NCI-H526 (cell line): ENCODE measurements around the gene TPRG1L.

ENCODE experiments used
- DNase-seq, 2 experiments: peaks; one replicate each; lab custom pipeline; 2025; lab: John Stamatoyannopoulos, UW

TPRG1L gene

DNA sequence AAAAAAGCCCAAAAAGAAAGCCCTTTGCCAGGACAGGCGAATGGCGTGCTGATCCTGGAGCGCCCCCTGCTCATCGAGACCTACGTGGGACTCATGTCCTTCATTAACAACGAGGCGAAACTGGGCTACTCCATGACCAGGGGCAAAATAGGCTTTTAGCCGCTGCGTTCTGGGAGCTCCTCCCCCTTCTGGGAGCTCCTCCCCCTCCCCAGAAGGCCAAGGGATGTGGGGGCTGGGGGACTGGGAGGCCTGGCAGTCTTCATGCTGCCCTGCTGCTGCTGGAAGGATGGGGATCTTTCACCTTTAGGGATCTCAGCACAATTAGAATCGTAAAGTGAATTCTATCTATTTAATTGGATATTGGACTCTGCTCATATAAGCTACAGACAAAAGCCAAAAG lies 3.6 kb downstream of the TPRG1L start:
- DNase-seq, result no peak

DNA sequence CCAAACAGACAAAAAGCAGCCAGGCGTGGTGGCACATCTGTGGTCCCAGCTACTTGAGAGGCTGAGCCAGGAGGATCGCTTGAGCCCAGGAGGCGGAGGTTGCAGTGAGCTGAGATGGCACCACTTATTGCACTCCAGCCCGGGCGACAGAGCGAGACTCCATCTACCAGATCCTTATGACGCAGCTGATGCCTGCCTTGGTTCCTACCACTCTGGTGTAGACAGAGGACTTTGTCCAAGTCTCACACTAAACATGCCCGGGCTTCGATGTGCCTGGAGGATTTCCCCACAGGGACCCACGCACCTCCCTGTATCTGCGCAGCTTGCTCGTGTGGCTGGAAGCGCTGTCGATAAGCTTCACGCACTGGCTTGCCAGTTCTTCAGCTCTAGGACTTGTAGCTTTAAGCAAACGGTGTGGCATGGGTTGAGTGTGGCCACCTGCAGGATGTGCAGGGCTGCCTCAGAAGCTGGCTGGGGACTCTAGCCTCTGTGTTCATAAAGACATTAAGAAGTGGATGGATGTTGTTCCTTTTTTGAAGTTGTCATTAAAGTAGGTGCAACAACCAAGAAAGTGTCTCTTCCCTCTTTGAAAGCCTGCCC lies 4.8 kb downstream of the TPRG1L start:
- DNase-seq, result no peak

DNA sequence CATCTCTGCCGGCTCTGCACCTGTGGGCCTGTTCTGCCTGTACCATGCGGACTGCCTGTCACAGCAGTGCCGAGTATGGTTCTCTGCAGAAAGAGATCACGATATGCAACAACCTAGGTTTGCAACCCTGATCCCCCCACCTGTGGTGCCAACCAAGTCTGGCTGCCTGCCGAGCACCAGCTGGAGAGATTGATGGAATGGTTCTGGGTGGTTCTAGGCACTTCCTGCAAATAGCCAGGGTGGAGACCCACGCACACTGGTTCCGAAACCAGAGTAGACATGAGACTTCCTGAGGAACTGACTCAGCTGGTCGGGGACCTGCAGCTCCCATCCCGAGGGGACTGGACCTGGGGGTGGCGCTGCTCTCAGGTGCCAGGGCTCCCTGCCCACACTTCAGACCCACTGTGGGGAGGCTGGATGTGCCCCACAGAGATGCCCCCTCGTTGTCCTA lies 5.4 kb downstream of the TPRG1L start:
- no peak for DNase-seq

DNA sequence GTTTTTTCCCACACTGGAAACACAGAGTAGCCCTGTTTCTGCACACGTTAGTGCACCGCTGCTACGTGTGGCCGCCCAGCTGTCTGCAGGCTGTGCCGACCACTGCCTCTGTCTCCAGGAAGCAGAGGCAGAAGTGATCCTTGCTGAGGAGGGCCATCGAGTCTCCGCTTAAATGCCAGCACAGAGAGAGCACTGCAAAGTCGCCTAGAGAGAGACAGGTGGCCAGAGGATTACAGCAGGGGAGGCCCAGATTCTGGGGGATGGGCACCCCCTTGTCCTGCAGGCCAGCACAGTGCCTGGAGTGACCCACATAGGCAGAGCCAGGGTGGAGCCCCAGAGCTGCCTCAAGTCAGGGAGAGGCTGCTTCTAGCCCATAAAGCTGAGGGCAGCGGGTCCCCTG lies 6.1 kb downstream of the TPRG1L start:
- DNase-seq, result no peak

DNA sequence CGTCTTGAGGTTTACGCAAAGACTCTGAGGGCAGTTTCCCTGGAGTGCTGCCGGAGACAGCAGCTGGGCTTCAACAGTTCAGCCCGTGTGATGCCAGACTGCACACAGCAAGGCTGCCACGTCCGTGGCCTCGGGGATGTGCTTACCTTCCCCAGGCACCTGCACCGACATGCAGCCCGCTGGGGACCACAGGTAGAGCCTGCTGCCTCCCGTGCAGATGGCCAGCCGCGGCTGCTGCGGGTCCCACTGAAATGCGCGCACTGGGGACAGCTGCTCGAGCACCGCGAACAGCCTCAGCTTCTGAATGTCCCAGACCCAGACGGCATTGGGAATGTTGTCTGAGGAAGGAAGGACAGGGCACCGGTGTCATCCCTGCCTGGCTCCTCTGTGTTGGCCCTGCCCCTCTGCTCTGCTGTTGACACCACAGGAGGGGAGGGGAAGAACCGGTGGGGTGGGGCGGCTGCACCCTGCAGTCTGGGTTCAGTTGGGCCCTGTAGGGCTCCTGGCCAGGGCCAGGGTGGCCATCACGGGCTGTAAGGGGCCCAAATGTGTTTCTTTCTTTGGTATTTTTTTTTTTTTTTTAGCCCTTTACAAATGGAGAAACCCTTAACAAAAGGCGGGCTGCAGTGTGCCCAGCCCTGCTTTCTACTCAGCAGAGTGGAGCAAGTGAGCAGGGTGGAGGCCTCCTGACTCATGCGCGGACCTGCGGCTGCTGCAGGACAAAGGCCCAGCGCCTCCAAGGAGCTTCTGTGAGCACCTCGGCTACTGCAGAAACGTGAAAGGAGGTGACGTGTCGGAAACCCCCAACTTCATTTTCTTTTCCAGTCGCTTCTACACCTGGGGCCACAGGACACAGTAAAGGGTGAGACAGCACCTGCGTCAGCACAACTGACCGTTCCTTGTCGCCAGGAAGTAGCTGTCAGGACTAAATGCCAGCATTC lies 6.8 kb downstream of the TPRG1L start:
- no peak for DNase-seq

DNA sequence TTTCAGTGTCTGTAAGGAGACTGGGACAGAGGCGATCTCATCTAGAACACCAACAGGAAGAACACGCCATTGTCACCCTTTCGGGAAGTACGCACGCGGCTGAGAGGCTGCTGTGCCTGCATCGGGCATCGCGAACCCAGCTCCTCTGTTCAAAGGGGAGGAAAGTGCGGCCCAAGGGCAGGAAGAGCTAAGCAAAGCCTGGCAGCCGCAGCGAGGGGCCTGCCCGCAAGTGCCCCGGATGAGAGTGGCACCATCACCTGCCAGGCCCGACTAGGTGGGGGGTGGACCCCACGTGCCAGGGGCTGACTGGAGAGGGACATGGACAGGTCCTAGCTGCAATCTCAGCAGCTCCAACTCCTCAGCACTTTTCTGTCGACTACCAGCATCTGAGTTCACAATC lies 7.5 kb downstream of the TPRG1L start:
- DNase-seq, result no peak

DNA sequence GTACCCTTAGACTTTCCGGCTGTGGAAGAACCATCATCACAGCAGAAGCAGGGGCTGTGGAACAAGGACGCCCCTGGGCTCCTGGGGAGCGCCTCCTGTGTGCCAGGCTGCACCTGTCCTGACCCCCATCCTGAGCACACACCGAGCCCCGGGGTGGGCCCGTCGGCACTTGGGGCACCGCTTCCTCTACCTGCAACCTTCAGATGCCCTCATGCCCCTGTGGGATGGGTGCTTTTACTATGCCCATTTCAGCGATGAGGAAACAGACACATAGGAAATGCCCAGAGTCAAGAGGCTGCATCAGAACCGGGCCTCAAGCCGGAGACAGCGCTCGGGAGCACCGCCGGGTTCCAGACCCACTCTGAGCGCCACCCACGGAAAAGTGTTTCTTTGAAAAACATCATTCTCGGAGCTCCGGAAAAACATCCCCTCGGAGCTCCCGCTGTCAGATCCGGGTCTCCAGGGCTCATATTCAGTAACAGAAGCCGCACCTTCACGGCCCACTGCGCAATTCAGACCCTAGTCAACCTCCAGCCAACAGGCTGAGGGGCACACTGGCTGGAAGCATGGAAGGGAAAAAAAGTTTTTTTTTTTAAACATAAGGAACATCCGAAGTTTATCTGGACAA lies 8.0 kb downstream of the TPRG1L start:
- no peak for DNase-seq

DNA sequence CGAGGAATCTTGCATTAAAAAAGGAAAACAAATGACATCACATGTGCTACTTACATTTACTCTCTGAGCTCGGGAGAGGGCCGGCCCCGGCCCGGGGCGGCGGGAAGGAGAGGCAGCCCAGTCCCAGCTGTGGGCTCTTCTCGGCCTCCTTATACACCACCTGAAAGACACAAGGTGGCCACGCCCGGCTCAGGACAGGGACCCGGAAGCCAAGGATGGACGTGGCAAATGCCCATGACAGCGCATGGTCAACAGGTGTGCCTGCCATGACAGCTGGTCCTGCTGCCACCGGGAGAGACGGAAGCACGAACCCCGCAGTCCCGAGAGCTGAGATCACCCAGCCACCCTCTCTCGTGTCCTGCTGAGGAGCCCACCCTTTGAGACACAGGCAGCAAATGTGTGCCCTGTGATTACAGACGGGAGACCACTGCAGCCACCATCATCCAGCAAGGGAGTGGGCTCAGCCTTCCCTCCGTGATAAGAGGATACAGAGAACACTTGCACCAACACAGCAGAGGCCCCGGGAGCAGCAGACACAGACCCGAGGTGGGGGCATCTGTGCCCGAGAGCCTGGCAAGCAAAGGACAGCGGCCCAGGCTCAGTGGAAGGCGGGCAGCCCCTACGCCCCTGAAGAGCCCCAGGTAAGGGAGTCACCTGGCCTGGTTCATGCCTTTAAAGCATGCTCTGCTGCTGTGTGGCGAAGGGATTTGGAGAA lies 8.7 kb downstream of the TPRG1L start:
- no peak for DNase-seq

DNA sequence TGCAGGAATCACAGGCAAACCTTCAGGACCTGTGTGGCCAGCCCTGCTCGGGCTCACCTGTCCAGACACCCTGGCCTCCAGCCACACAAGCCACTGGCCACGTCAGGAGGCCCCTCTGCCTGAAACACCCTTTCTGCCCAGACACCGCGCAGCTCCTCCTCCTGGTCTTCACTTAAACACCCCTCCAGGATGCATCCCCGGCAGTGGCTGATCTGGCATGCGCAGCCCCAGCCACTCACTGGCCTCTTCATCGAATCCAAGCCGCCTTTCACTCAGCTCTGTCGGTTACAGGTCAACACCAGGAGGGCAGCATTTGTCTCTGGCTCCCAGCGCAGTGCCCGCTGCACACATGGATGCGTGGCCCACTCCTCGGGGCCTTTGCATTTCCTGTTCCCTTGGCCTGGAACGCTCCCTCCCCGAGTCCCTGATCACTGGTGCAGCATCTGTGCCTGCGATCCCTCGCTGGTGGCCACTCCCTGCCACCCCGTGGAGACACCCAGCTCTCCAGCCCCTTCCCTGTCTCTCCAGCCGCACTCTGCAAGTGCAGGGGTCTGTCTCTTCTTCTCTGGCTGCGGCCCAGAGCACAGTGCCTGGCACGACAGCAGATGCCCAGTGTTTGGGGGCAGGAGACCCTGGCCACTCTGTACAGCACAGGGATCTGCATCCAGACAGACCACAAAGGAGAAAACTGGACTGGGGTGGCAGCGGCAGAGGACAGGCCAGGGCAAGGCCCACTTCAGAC lies 9.4 kb downstream of the TPRG1L start:
- DNase-seq, result no peak

DNA sequence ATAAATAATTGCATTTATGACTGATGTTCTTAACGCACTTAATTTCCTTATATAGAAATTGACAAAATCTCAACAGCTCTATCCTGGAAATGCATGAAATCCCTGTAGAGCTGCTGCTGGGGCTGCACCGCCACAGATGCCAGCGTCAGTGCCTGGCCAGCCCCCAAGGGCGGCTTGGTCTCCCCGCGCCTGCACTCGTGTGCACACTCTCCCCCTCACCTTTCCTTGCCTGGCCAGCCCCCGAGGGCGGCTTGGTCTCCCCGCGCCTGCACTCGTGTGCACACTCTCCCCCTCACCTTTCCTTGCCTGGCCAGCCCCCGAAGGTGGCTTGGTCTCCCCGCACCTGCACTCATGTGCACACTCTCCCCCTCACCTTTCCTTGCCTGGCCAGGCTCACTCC lies 11.3 kb downstream of the TPRG1L start:
- no peak for DNase-seq

DNA sequence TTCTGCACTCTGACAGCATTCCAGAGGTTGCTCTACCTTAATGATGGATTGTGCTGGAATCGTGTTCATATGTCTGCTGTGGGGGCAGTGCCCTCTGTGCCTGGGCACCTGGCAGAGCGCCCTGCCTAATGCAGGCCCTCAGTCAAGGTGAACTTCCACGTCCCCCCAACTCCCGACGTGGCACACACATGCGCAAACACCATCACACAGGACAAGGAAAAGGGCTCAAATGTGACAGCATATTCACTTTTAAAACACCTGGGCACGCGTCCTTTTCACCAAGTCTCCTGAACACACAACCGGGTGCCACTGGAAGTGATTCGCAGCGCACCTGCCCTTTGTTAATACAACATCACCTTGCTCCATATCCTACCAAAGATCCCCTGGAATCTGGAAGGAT lies 11.7 kb downstream of the TPRG1L start:
- no peak for DNase-seq

DNA sequence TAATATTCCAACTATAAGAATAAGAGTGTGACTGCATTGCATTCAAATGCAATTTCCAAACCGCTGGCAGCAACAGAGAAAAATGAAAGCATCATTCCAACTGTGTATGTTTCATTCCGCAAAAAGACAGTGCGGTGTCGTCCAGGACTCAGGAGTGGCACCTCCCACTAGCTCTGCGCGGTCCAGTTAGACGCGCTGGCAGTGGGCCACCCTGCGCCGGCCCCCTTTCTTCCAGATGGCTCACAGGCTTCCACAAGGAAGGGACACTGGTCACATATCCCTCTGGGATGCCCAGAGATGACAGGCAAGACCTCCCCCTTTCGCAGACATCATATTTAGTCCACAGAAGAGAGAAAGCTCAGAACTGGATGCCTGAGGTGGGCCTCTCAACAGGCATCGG lies 13.2 kb downstream of the TPRG1L start:
- DNase-seq, result no peak

DNA sequence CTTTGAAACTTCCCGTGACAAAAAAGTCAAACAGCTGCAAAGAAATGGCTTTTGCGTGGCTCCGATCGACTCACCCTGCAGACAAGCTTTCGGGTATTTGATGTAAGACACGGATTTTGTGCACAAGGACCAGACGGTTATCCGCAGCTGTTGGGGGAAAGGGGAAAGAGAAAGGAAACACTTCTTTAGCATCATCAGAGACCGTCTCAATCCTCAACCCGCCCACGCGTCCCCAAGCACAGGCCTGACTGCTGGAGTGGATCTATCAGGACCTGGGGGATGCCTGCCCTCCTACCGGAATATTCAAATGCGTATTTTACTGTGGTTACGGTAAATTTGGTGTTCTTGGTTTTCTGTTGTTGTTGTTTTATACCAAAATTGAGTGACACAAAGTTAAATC lies 13.9 kb downstream of the TPRG1L start:
- DNase-seq, result no peak

DNA sequence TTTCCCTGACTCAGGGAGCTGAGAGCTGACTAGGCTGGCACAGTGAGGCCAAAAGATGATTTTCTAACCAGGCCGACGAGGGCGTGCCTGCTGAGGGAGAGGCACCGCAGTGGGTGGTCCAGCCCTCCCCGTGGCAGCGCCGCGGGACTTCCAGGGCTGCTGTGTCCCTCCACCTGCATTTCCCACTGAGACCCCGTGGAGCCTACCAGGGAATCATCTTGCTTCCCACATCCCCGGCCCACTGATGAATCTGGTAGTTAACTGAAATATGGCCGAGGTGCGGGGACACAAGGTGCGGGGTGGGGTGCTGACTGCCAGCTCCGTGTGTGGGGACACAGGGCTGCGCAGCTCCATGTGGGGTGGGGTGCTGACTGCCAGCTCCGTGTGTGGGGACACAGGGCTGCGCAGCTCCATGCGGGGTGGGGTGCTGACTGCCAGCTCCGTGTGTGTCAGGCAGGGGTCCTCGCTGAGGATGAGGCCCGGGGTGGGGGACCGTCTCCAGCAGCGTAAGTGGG lies 14.6 kb downstream of the TPRG1L start:
- no peak for DNase-seq

DNA sequence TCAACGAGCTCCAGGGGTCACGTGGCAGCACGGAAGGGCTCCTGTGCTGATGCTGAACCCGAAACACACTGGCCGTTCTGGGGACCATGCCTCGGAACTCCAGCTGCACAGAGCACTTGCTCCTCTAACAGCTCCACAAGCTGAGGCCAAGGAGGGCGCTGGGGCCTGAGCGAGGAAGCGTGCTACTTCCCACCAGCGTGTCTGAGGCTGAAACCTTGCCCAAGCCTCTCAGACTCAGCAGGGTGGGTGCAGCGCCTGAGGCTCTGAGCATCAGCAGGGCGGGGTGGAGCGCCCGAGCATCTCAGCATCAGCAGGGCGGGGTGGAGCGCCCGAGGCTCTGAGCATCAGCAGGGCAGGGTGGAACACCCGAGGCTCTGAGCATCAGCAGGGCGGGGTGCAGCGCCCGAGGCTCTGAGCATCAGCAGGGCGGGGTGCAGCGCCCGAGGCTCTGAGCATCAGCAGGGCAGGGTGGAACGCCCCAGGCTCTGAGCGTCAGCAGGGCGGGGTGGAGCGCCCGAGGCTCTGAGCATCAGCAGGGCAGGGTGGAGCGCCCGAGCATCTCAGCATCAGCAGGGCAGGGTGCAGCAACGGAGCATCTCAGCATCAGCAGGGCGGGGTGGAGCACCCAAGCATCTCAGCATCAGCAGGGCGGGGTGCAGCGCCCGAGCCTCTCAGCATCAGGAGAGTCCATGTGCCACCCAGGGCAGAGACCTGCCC lies 15.5 kb downstream of the TPRG1L start:
- DNase-seq, result no peak

DNA sequence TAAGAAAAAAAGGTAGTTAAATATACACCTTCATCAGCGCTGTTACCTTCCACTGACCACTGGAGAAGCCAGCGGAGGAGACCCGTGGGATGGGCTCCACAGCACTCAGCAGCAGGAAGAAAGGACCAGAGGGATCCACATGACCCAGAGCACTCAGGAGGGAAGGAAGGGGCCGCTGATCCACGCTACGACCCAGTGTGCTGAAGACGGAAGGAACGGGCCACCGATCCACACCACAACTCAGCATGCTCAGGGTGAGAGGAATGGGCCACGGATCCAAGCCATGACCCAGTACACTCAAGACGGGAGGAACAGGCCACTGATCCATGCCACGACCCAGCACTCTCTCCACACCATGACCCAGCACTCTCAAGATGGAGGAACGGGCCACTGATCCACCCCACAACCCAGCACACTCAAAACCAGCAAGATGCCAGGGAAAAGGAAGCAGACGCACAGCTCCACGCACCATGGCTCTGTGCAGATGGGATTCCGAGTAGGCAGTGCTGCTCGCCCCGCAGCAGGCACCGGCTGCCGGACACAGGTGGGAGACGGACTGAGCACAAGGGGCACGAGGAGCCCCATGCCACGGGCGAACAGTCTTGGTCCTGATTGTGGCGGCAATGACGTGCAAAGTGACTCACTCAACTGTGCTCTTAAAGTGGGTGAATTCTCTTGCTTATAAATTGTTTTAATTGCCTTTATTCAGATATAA lies 16.4 kb downstream of the TPRG1L start:
- DNase-seq, result no peak

DNA sequence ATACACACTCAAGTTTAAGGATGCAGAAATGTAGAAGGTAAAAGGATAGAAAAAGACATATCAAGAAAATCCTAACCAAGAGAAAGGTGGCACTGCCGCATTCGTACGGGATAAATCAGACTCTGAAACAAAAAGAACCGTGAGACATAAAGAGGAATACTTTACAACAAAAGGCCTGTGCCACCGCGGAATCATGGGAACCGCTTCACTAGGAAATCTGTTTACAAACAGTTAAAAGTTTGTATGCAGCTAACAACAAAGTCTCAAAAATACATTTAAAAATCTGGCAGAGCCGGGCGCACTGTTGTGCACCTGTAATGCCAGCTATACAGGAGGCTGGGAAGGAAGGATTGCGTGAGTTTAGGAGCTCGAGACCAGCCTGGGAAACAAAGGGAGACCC lies 17.0 kb downstream of the TPRG1L start:
- DNase-seq, result no peak

DNA sequence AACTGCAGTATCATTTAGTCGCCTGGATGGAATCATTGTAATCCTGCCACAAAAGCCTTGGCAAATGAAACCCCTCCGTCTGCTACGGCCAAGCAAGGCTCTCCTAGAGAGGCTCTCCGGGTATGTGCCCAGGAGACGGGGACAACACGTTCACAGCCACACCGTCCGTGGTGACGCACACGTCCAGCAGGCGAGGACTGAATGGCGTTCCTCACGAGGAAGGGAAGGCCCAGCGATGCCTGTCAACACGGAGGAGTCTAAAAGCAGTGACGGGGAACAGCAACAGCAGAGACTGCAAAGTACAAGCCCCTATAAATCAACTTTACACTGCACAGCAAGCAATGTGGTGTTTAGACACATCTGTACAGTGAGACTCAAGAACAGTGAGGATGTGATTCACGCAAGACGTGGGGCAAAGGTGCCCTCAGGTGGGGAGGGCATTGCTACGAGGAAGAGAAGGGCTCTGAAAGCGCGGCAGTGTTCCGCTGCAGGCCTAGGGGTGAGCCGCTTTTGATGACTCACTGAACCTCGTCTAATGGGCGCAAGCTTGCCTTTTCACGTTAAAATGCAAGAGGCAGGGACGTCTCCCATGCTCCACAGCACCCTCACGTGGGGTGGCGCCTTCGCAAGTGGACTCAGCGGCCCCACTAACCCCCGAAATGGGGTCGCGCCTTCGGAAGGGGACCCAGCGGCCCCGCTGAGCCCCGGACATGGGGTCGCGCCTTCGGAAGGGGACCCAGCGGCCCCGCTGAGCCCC lies 18.3 kb downstream of the TPRG1L start:
- DNase-seq, result no peak

DNA sequence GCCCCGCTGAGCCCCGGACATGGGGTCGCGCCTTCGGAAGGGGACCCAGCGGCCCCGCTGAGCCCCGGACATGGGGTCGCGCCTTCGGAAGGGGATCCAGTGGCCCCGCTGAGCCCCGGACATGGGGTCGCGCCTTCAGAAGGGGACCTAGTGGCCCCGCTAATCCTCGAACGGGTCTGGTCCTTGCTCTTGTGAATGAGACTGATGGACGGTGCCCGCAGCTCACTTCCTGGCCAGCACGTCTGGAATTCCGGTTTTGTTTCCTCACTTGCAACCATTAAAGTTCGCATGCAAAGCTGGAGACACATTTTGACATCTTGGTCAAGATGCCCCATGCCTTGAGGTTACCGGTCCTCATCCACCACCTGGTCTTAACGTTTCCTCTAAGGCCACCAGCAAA lies 19.5 kb downstream of the TPRG1L start:
- no peak for DNase-seq
